IMR-90 (cell line): ENCODE data around the gene LDLRAD4. TPM values are rescaled to one million over a fixed set of nuclear protein-coding genes. Genes with fewer than 3 reads are reported as not detected.

ENCODE experiments used
- ATAC-seq: fragments of 200-7000 bp; cut with Tn5 transposase; 2 replicates; pipeline ENCODE4 v1.9.1; 2020; ENCODE audit warnings: low read depth, mild to moderate bottlenecking, moderate library complexity
- BruUV-seq: library from RNA; stranded (reverse); fragments of 400-500 nt; replicated peaks from 2 replicates; lab custom pipeline; 2021; lab: Mats Ljungman, UMichigan
- CTCF ChIA-PET: fragments of 300-600 bp; formaldehyde crosslinking; extraction: SDS; loops from one replicate; lab custom pipeline; 2021; ENCODE audit warnings: antibody characterized with exemption; lab: Yijun Ruan, JAX
- POLR2A ChIA-PET: fragments of 300-600 bp; sonication (Branson Sonifier 250); formaldehyde crosslinking; loops from one replicate; lab custom pipeline; 2022; ENCODE audit warnings: antibody characterized with exemption; ENCODE audit not compliant: unreplicated experiment; lab: Charles Lee
- DNase-seq: peaks from one replicate; pipeline ENCODE4 v3.0.0; 2013
- H2AFZ ChIP-seq: replicated peaks from 2 replicates; pipeline ENCODE3; 2013; ENCODE audit warnings: low read length, mild to moderate bottlenecking; ENCODE audit not compliant: poor library complexity
- H2AK5ac ChIP-seq: 2 replicates; pipeline ENCODE4 v1.6.1; 2013; ENCODE audit warnings: low read depth, low read length, inconsistent platforms
- H2AK9ac ChIP-seq: replicated peaks from 2 replicates; pipeline ENCODE3; 2013; ENCODE audit warnings: mild to moderate bottlenecking, low read depth, low read length, moderate library complexity; ENCODE audit not compliant: poor library complexity
- H2BK120ac ChIP-seq: 2 replicates; pipeline ENCODE4 v1.6.1; 2013; ENCODE audit warnings: low read depth, low read length, inconsistent platforms
- H2BK15ac ChIP-seq: 3 replicates; pipeline ENCODE4 v1.6.1; 2013; ENCODE audit warnings: low read depth, low read length, inconsistent platforms
- H2BK20ac ChIP-seq: 2 replicates; pipeline ENCODE4 v1.6.1; 2013; ENCODE audit warnings: low read depth, mild to moderate bottlenecking, inconsistent platforms, low read length, moderate library complexity
- H2BK5ac ChIP-seq: 2 replicates; pipeline ENCODE4 v1.6.1; 2013; ENCODE audit warnings: mild to moderate bottlenecking, low read depth, low read length, inconsistent platforms; ENCODE audit not compliant: poor library complexity, severe bottlenecking
- H3K14ac ChIP-seq: replicated peaks from 2 replicates; pipeline ENCODE4 v1.6.1; 2013; ENCODE audit warnings: low read depth, low read length, inconsistent platforms
- H3K18ac ChIP-seq: 2 replicates; pipeline ENCODE4 v1.6.1; 2013; ENCODE audit warnings: low read depth, low read length, control low read depth
- H3K23ac ChIP-seq: 2 replicates; pipeline ENCODE4 v1.6.1; 2013; ENCODE audit warnings: low read depth, low read length, inconsistent platforms
- H3K27ac ChIP-seq: 2 replicates; pipeline ENCODE4 v1.5.1; 2013; ENCODE audit warnings: mild to moderate bottlenecking, control low read depth, low read length; ENCODE audit not compliant: insufficient read depth
- H3K27me3 ChIP-seq: 2 replicates; pipeline ENCODE4 v1.6.1; 2013; ENCODE audit warnings: low read length; ENCODE audit not compliant: control insufficient read depth, insufficient read depth
- H3K36me3 ChIP-seq: 2 replicates; pipeline ENCODE4 v1.6.1; 2013; ENCODE audit warnings: low read length, mixed read lengths; ENCODE audit not compliant: control insufficient read depth, insufficient read depth
- H3K4ac ChIP-seq: 2 replicates; pipeline ENCODE4 v1.6.1; 2013; ENCODE audit warnings: low read depth, low read length, inconsistent platforms
- H3K4me1 ChIP-seq: 2 replicates; pipeline ENCODE4 v1.6.1; 2013; ENCODE audit warnings: low read length, mixed read lengths; ENCODE audit not compliant: control insufficient read depth, insufficient read depth
- H3K4me2 ChIP-seq: 2 replicates; pipeline ENCODE4 v1.6.1; 2013; ENCODE audit warnings: low read depth, mild to moderate bottlenecking, control low read depth, low read length, moderate library complexity
- H3K4me3 ChIP-seq: 2 replicates; pipeline ENCODE4 v1.5.1; 2013; ENCODE audit warnings: low read depth, mild to moderate bottlenecking, control low read depth, low read length, moderate library complexity; ENCODE audit not compliant: insufficient read depth
- H3K56ac ChIP-seq: 2 replicates; pipeline ENCODE4 v1.6.1; 2013; ENCODE audit warnings: low read length, inconsistent platforms; ENCODE audit not compliant: insufficient read depth; ENCODE audit errors: extremely low read depth
- H3K79me1 ChIP-seq, 2 experiments: 2 replicates each; pipeline ENCODE4 v1.6.1; 2013; ENCODE audit warnings: low read length in 2 of 2, inconsistent platforms in 1 of 2, low read depth in 1 of 2
- H3K9ac ChIP-seq: 2 replicates; pipeline ENCODE4 v1.6.1; 2013; ENCODE audit warnings: low read depth, low read length, control low read depth
- H3K9me1 ChIP-seq: 2 replicates; pipeline ENCODE4 v1.6.1; 2013; ENCODE audit warnings: low read length, inconsistent platforms; ENCODE audit not compliant: insufficient read depth
- H3K9me3 ChIP-seq: 2 replicates; pipeline ENCODE4 v1.6.1; 2013; ENCODE audit warnings: low read length; ENCODE audit not compliant: control insufficient read depth, insufficient read depth
- H4K20me1 ChIP-seq: 2 replicates; pipeline ENCODE4 v1.6.1; 2013; ENCODE audit warnings: low read length, inconsistent platforms; ENCODE audit not compliant: insufficient read depth
- H4K5ac ChIP-seq: 2 replicates; pipeline ENCODE4 v1.6.1; 2013; ENCODE audit warnings: mild to moderate bottlenecking, low read depth, low read length, control low read depth
- H4K8ac ChIP-seq, 2 experiments: 2 replicates each; pipeline ENCODE4 v1.6.1; 2013; ENCODE audit warnings: low read depth in 2 of 2, low read length in 2 of 2, control low read depth in 1 of 2, inconsistent platforms in 1 of 2
- H4K91ac ChIP-seq: 2 replicates; pipeline ENCODE4 v1.6.1; 2013; ENCODE audit warnings: low read depth, low read length, inconsistent platforms; ENCODE audit not compliant: insufficient read depth
- BHLHE40 ChIP-seq: fragments of 150-350 bp; IDR thresholded peaks from 2 replicates; pipeline ENCODE4 v1.6.1; 2016; ENCODE audit warnings: mild to moderate bottlenecking, low read depth, low read length
- CEBPB ChIP-seq: IDR thresholded peaks from 2 replicates; pipeline ENCODE4 v1.6.1; 2012; ENCODE audit warnings: low read depth, low read length, improper control_type of control experiment
- CHD1 ChIP-seq: IDR thresholded peaks from 2 replicates; pipeline ENCODE4 v1.6.1; 2012; ENCODE audit warnings: low read depth, low read length, improper control_type of control experiment
- CTCF ChIP-seq: conservative IDR thresholded peaks from 2 replicates; pipeline ENCODE4 v1.5.1; 2012; ENCODE audit warnings: mild to moderate bottlenecking, low read depth, low read length, improper control_type of control experiment
- ELK1 ChIP-seq: fragments of 150-350 bp; IDR thresholded peaks from 2 replicates; pipeline ENCODE4 v1.6.1; 2016; ENCODE audit warnings: low read depth, mild to moderate bottlenecking, low read length, moderate library complexity, borderline replicate concordance
- FOS ChIP-seq: fragments of 150-350 bp; IDR thresholded peaks from 2 replicates; pipeline ENCODE4 v1.6.1; 2016; ENCODE audit warnings: low read depth, low read length
- MAFK ChIP-seq: IDR thresholded peaks from 2 replicates; pipeline ENCODE4 v1.6.1; 2012; ENCODE audit warnings: low read depth, low read length, improper control_type of control experiment
- MAZ ChIP-seq: IDR thresholded peaks from 2 replicates; pipeline ENCODE4 v1.6.1; 2012; ENCODE audit warnings: low read depth, mild to moderate bottlenecking, low read length, improper control_type of control experiment, moderate library complexity, borderline replicate concordance
- MXI1 ChIP-seq: IDR thresholded peaks from 2 replicates; pipeline ENCODE4 v1.6.1; 2012; ENCODE audit warnings: low read depth, mild to moderate bottlenecking, low read length, moderate library complexity, borderline replicate concordance
- NFE2L2 ChIP-seq: fragments of 150-350 bp; IDR thresholded peaks from 2 replicates; pipeline ENCODE4 v1.6.1; 2016; ENCODE audit warnings: low read depth, mild to moderate bottlenecking, low read length
- POLR2A ChIP-seq: IDR thresholded peaks from 2 replicates; pipeline ENCODE4 v1.6.1; 2012; ENCODE audit warnings: mild to moderate bottlenecking, low read depth, low read length
- RAD21 ChIP-seq: IDR thresholded peaks from 2 replicates; pipeline ENCODE4 v1.6.1; 2012; ENCODE audit warnings: low read length, improper control_type of control experiment
- RFX5 ChIP-seq: IDR thresholded peaks from 2 replicates; pipeline ENCODE4 v1.8.0; 2012; ENCODE audit warnings: low read depth, mild to moderate bottlenecking, low read length, moderate library complexity
- SMC3 ChIP-seq: fragments of 150-350 bp; IDR thresholded peaks from 2 replicates; pipeline ENCODE4 v1.6.1; 2016; ENCODE audit warnings: low read depth, mild to moderate bottlenecking, antibody characterized with exemption, low read length, moderate library complexity
- USF2 ChIP-seq: fragments of 150-350 bp; IDR thresholded peaks from 2 replicates; pipeline ENCODE4 v1.6.1; 2017; ENCODE audit warnings: mild to moderate bottlenecking, antibody characterized with exemption, low read length, low read depth
- WGBS, 2 experiments: methylation state at CpG; one replicate each; pipeline versions ENCODE4 v1.1.5 to v1.1.7; 2013; ENCODE audit warnings: missing lambda C conversion rate in 2 of 2; ENCODE audit not compliant: insufficient read length in 1 of 2; ENCODE audit errors: extremely low coverage in 2 of 2; 5-methylcytosine and 5-hydroxymethylcytosine counted together
- dilution Hi-C: fragments of 300-500 bp; cut with HindIII; formaldehyde crosslinking; loops from one replicate; pipeline ENCODE4 v1.14.3; 2018; ENCODE audit warnings: low sequenced_read_pairs; ENCODE audit not compliant: unreplicated experiment
- in situ Hi-C: fragments of 300-500 bp; cut with MboI; formaldehyde crosslinking; loops from 3 replicates; pipeline ENCODE4 v1.14.3; 2019; ENCODE audit warnings: low sequenced_read_pairs, inconsistent platforms, mixed read lengths
- intact Hi-C: fragments of 100-400 bp; cut with micrococcal nuclease; formaldehyde crosslinking; loops from 2 replicates; pipeline ENCODE4 v1.10.0; 2022
- polyA plus RNA-seq, 3 experiments: library from polyadenylated mRNA; depleted of rRNA; stranded (reverse); fragments of >200 nt; gene quantifications; 2 replicates each; pipeline ENCODE4 v1.2.3, GENCODE V29; 2012; ENCODE audit warnings: low replicate concordance in 1 of 3
- total RNA-seq: library from RNA; depleted of rRNA; stranded (reverse); fragments of >200 nt; gene quantifications from 2 replicates; pipeline ENCODE4 v1.2.3, GENCODE V29; 2012

LDLRAD4 gene
- total and polyA plus RNA-seq, 2 of the 4 experiments (the other 2 are of a cell fraction), result not detected

- Histone ChIP-seq H4K91ac (no peak overlapping the region), H4K5ac (no peak overlapping the region), H3K27me3 (peaks cover 22% of the 10 kb centered on the region), H2AK9ac (no peak overlapping the region), H2BK5ac (no peak overlapping the region), H3K36me3 (no peaks in the 10 kb centered on the region), H3K4me2 (no peak overlapping the region), H3K9me3 (no peaks in the 10 kb centered on the region), H2AFZ (peak overlapping the region; percentile 49), H2BK20ac (no peak overlapping the region), H3K14ac (no peak overlapping the region), H3K4ac (no peak overlapping the region), H3K79me1 (no peaks in the 10 kb centered on the region), H2BK120ac (no peak overlapping the region), H3K27ac (no peak overlapping the region), H4K20me1 (no peaks in the 10 kb centered on the region), H3K23ac (no peak overlapping the region), H3K4me1 (no peaks in the 10 kb centered on the region), H3K18ac (no peak overlapping the region), H4K8ac (no peak overlapping the region), H3K9ac (no peak overlapping the region), H3K9me1 (no peaks in the 10 kb centered on the region), H3K4me3 (no peak overlapping the region), H2BK15ac (no peak overlapping the region), H3K56ac (no peak overlapping the region), H2AK5ac (no peak overlapping the region)
- in situ Hi-C loops, result no loop called here
- 75% methylated on average over 6 of the region's 19 CpGs; no CpG with 5 or more reads in 1 of the 2 experiments for WGBS, 2 experiments
- DNase-seq (no peak), ATAC-seq (no peak)
- dilution Hi-C loops, result no loop called here
- BruUV-seq, result no TSS peak
- CTCF ChIA-PET, result no interaction called here
- POLR2A ChIA-PET, result interaction anchor here (0.6 kb wide), 1 partner anchor 183 kb away, joined by 3 read pairs; no protein-coding TSS in a partner anchor
- intact Hi-C loops, result no loop called here
- no peak for TF ChIP-seq SMC3
- TF ChIP-seq BHLHE40, result no peak
- TF ChIP-seq FOS, result no peak
- no peak for TF ChIP-seq USF2
- no peak for TF ChIP-seq RAD21
- TF ChIP-seq MXI1, result no peak
- TF ChIP-seq ELK1, result no peak
- TF ChIP-seq POLR2A, result no peak
- no peak for TF ChIP-seq MAZ
- TF ChIP-seq CHD1, result no peak
- no peak for TF ChIP-seq RFX5
- no peak for TF ChIP-seq CTCF
- no peak for TF ChIP-seq CEBPB
- no peak for TF ChIP-seq MAFK
- TF ChIP-seq NFE2L2, result no peak
These were observed 14.6 kb downstream of the LDLRAD4 start for GRCh38 chr18:13232971-13233786.
